Measurements from ENCODE around the gene CTNNA1. TPM values are rescaled to one million over a fixed set of nuclear protein-coding genes. Genes with fewer than 3 reads are reported as not detected.
A peak's percentile ranks its signal among the peaks of the same experiment; 100 is the strongest.
"Not testable (repeated sequence)": the region's sequence is repeated elsewhere in the genome, so short reads cannot be mapped to it uniquely, and the experiment has no call there.

The CTNNA1 gene, protein sequence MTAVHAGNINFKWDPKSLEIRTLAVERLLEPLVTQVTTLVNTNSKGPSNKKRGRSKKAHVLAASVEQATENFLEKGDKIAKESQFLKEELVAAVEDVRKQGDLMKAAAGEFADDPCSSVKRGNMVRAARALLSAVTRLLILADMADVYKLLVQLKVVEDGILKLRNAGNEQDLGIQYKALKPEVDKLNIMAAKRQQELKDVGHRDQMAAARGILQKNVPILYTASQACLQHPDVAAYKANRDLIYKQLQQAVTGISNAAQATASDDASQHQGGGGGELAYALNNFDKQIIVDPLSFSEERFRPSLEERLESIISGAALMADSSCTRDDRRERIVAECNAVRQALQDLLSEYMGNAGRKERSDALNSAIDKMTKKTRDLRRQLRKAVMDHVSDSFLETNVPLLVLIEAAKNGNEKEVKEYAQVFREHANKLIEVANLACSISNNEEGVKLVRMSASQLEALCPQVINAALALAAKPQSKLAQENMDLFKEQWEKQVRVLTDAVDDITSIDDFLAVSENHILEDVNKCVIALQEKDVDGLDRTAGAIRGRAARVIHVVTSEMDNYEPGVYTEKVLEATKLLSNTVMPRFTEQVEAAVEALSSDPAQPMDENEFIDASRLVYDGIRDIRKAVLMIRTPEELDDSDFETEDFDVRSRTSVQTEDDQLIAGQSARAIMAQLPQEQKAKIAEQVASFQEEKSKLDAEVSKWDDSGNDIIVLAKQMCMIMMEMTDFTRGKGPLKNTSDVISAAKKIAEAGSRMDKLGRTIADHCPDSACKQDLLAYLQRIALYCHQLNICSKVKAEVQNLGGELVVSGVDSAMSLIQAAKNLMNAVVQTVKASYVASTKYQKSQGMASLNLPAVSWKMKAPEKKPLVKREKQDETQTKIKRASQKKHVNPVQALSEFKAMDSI
- total RNA-seq, result 397 and 420 TPM in 2 replicates

DNA sequence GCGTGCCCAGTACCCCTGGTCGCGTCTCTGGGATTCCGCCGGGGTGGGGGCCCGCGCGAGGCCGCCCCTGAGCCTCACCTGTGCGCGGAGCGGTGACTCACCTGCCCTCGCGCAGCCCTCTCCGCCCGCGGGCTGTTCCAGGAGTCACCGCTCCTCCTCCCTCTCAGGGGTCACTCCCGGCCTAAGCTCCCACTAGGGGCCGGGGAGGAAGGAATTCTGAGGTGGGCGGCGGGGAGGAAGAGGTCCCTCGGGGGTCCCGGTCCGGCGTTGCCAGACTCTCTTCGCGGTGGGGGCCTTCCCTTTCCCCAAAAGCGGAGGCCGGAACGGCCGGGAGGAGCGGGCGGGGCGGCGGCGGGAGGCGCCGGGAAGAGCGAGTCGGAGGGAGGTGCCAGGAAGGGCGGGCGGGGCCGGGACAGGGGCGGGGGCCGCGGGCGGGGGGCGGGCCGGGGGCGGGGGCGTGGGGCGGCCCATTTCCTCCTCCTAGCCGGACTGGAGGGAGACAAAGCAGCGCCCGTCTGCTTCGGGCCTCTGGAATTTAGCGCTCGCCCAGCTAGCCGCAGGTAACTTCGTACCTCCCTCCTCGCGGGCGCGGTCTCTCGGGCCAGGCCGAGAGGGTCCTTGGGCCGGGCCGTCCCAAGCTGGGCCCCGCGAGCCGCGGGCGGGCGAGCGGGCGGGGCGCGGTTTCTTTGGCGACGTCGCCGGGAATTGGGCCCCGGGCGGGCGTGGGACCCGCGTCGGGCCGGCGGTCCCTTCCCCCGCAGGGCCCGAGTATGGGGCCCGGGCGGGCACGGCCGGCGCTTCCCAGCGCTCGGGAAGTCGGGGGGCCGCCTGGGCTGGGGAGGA lies at the start of gene CTNNA1:
Gene CTNNA1 (plus strand): TSS at position 475 of the 843 bp plus-strand sequence. CDS start 28,500 bp downstream, outside the sequence.
- no peaks in the 10 kb centered on the region for H3K36me3 ChIP-seq (ENCODE audit: control insufficient read depth, insufficient read depth, low read length)
- H3K27me3 ChIP-seq (ENCODE audit: control insufficient read depth, insufficient read depth, low read length), result no peaks in the 10 kb centered on the region
- TF ChIP-seq, protein P1, sequence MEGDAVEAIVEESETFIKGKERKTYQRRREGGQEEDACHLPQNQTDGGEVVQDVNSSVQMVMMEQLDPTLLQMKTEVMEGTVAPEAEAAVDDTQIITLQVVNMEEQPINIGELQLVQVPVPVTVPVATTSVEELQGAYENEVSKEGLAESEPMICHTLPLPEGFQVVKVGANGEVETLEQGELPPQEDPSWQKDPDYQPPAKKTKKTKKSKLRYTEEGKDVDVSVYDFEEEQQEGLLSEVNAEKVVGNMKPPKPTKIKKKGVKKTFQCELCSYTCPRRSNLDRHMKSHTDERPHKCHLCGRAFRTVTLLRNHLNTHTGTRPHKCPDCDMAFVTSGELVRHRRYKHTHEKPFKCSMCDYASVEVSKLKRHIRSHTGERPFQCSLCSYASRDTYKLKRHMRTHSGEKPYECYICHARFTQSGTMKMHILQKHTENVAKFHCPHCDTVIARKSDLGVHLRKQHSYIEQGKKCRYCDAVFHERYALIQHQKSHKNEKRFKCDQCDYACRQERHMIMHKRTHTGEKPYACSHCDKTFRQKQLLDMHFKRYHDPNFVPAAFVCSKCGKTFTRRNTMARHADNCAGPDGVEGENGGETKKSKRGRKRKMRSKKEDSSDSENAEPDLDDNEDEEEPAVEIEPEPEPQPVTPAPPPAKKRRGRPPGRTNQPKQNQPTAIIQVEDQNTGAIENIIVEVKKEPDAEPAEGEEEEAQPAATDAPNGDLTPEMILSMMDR (IDR thresholded peaks at IDR 0.05; ENCODE audit: insufficient read depth, low read length, poor library complexity, severe bottlenecking), result no peak
- DNase-seq (ENCODE audit: low read depth), result no peak
- H3K4me3 ChIP-seq (ENCODE audit: low read depth, low read length), result peak within 1 kb of the TSS; percentile 79

DNA sequence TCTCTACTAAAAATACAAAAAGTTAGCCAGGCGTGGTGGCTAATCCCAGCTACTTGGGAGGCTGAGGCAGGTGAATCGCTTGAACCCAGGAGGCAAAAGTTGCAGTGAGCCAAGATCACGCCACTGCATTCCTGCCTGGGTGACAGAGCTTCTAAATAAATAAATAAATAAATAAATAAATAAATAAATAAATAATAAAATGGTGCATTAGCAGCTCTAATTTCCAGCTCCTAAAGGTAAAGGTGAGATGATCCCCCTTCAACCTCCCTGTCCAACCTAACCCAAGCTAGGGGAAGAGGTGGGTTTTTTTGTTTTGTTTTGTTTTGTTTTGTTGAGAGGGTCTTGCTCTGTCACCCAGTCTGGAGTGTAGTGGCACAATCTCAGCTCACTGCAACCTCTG lies 49.4 kb upstream of the CTNNA1 start:
- not testable (repeated sequence) for H3K36me3 ChIP-seq (ENCODE audit: control insufficient read depth, insufficient read depth, low read length); H3K4me3 ChIP-seq (ENCODE audit: low read depth, low read length); H3K27me3 ChIP-seq (ENCODE audit: control insufficient read depth, insufficient read depth, low read length); DNase-seq (ENCODE audit: low read depth)

DNA sequence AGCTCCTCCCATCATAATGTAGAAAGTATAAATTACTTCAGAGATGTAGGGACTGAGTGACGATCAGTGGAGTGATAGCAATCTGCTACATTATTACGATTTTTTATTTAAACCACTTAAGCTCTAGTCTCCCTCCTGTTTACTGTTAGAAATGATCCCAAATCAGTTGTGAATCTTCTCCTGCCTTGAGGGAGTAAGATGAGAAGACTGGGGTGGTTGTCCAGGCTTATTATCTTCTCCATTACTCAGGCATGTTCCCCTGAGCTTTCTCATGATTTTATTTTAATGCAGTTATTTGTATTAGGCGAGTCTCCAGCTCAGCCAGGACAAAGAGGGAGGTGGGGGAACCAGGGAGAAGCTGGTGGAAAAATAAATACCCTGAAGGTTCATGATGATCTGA lies 48.2 kb upstream of the CTNNA1 start:
- H3K36me3 ChIP-seq (ENCODE audit: control insufficient read depth, insufficient read depth, low read length), result no peaks in the 10 kb centered on the region
- no peak for DNase-seq (ENCODE audit: low read depth)
- no peaks in the 10 kb centered on the region for H3K27me3 ChIP-seq (ENCODE audit: control insufficient read depth, insufficient read depth, low read length)
- TF ChIP-seq, protein P1 (IDR thresholded peaks at IDR 0.05; ENCODE audit: insufficient read depth, low read length, poor library complexity, severe bottlenecking), result no peak
- H3K4me3 ChIP-seq (ENCODE audit: low read depth, low read length), result no peak overlapping the region

DNA sequence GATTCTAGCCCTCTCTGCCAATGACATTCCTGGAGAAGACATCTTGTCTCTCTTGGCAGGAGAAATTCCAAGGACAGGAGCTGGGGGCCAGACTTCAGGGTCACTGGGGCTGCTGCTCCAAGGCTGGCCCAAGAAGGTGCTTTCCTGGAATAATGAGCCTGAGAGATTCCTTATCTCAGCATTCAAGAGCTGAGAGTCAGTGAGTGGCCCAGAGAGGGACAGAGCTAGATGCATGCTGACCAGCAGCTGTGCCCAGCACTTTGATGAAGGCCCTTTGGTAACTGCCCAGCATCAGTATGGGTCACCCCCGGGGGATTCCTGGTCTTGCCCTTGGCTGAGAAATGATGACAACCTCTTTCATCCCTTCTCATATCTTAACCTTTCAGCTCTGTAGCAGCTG lies 47.7 kb upstream of the CTNNA1 start:
- Histone ChIP-seq H3K36me3 (ENCODE audit: control insufficient read depth, insufficient read depth, low read length) (no peaks in the 10 kb centered on the region), H3K27me3 (ENCODE audit: control insufficient read depth, insufficient read depth, low read length) (no peaks in the 10 kb centered on the region), H3K4me3 (ENCODE audit: low read depth, low read length) (no peak overlapping the region)
- DNase-seq (ENCODE audit: low read depth), result no peak
- TF ChIP-seq, protein P1 (IDR thresholded peaks at IDR 0.05; ENCODE audit: insufficient read depth, low read length, poor library complexity, severe bottlenecking), result no peak

DNA sequence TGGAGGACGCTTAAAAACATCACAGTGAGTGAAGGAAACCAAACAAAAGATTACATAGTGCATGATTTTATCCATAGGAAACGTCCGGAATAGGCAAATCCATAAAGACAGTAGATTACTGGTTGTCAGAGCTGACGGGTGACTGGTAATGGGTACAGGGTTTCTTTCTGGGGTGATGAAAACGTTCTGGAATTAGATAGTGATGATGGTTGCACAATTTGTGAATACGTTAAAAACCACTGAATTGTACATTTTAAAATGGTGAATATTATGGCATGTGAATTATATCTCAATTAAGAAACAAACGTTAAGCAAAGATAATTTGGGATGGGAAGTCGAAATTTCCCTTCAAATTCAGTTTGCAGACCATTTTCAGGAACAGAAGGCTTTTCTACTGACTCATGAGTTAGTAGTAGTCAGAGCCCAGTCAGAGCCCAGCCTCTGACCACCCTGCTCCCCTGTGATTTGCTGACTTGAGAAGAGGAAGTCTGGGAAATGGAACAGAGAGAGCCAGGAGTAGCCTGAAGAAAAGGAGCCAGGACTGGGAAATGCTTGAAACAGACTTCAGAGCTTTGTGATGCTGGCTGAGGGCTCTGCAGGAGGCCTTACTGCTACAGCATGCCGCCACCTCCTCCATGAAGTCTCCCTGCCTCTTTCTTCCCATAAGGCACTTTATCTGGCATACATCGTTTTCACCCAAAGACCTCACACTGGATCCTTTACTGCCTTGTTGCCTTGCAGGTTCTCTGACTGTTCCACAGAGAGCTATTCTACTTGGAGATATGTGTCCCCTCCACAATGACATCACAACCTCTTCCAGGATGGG lies 46.4 kb upstream of the CTNNA1 start:
- Histone ChIP-seq H3K36me3 (ENCODE audit: control insufficient read depth, insufficient read depth, low read length) (no peaks in the 10 kb centered on the region), H3K4me3 (ENCODE audit: low read depth, low read length) (no peak overlapping the region), H3K27me3 (ENCODE audit: control insufficient read depth, insufficient read depth, low read length) (no peaks in the 10 kb centered on the region)
- no peak for DNase-seq (ENCODE audit: low read depth)
- TF ChIP-seq, protein P1 (IDR thresholded peaks at IDR 0.05; ENCODE audit: insufficient read depth, low read length, poor library complexity, severe bottlenecking), result no peak

All from kidney epithelial cell (primary cell).